GM23338 (cell line): ENCODE measurements around the gene ONECUT3. TPM values are rescaled to one million over a fixed set of nuclear protein-coding genes. Genes with fewer than 3 reads are reported as not detected.

ENCODE experiments used
- ATAC-seq: fragments of 200-7000 bp; cut with Tn5 transposase; 3 replicates; pipeline ENCODE4 v1.9.1; 2020
- DNase-seq: peaks from one replicate; pipeline ENCODE4 v3.0.0-alpha.2; 2015; ENCODE audit warnings: low spot score
- H2AFZ ChIP-seq: fragments of 200-600 bp; sonication (generic); 2 replicates; pipeline ENCODE4 v1.8.0; 2016; ENCODE audit warnings: antibody characterized with exemption, mild to moderate bottlenecking, moderate library complexity
- H3F3A ChIP-seq: fragments of 200-600 bp; sonication (generic); replicated peaks from 2 replicates; pipeline ENCODE4 v1.8.0; 2017; ENCODE audit warnings: antibody characterized with exemption, mixed run types, low read depth
- H3K27ac ChIP-seq: fragments of 200-600 bp; sonication (generic); 2 replicates; pipeline ENCODE4 v1.6.1; 2016; ENCODE audit warnings: low read depth
- H3K27me3 ChIP-seq: fragments of 200-600 bp; sonication (generic); 2 replicates; pipeline ENCODE4 v1.8.0; 2016; ENCODE audit warnings: mild to moderate bottlenecking, mixed run types, moderate library complexity; ENCODE audit not compliant: insufficient read depth
- H3K36me3 ChIP-seq: fragments of 200-600 bp; sonication (generic); 2 replicates; pipeline ENCODE4 v1.8.0; 2016; ENCODE audit warnings: mild to moderate bottlenecking; ENCODE audit not compliant: insufficient read depth
- H3K4me1 ChIP-seq: fragments of 200-600 bp; sonication (generic); 2 replicates; pipeline ENCODE4 v1.8.0; 2016; ENCODE audit warnings: mild to moderate bottlenecking, moderate library complexity; ENCODE audit not compliant: insufficient read depth
- H3K4me2 ChIP-seq: fragments of 200-600 bp; sonication (generic); 2 replicates; pipeline ENCODE4 v1.7.1; 2017; ENCODE audit warnings: mixed run types
- H3K4me3 ChIP-seq: fragments of 200-600 bp; sonication (generic); 2 replicates; pipeline ENCODE4 v1.6.1; 2016; ENCODE audit warnings: mixed run types
- H3K79me2 ChIP-seq: fragments of 200-600 bp; sonication (generic); replicated peaks from 2 replicates; pipeline ENCODE4 v1.8.0; 2017; ENCODE audit warnings: mild to moderate bottlenecking; ENCODE audit not compliant: insufficient read depth
- H3K9me2 ChIP-seq: fragments of 200-600 bp; sonication (generic); 2 replicates; pipeline ENCODE4 v1.8.0; 2017; ENCODE audit not compliant: insufficient read depth
- H4K20me1 ChIP-seq: fragments of 200-600 bp; sonication (generic); replicated peaks from 2 replicates; pipeline ENCODE4 v1.8.0; 2017; ENCODE audit warnings: mild to moderate bottlenecking; ENCODE audit not compliant: insufficient read depth
- H3K27ac Mint-ChIP-seq: 2 replicates; pipeline ENCODE4 v1.8.0; 2020; ENCODE audit warnings: inconsistent platforms, mild to moderate bottlenecking, moderate library complexity, mixed read lengths
- H3K27me3 Mint-ChIP-seq: 3 replicates; pipeline ENCODE4 v1.8.0; 2022; ENCODE audit warnings: low read depth, mild to moderate bottlenecking, moderate library complexity, mixed read lengths, inconsistent platforms; ENCODE audit not compliant: insufficient read depth, poor library complexity
- H3K36me3 Mint-ChIP-seq: 3 replicates; pipeline ENCODE4 v1.8.0; 2021; ENCODE audit warnings: low read depth, mild to moderate bottlenecking, inconsistent platforms, moderate library complexity, mixed read lengths
- H3K4me1 Mint-ChIP-seq: 3 replicates; pipeline ENCODE4 v1.8.0; 2020; ENCODE audit warnings: mild to moderate bottlenecking, inconsistent platforms, mixed read lengths
- H3K4me3 Mint-ChIP-seq: 3 replicates; pipeline ENCODE4 v1.8.0; 2021; ENCODE audit warnings: moderate library complexity, mild to moderate bottlenecking, inconsistent platforms, mixed read lengths
- H3K9me3 Mint-ChIP-seq: 3 replicates; pipeline ENCODE4 v1.8.0; 2020; ENCODE audit warnings: moderate library complexity, mild to moderate bottlenecking, inconsistent platforms, mixed read lengths
- EZH2 ChIP-seq: fragments of 200-600 bp; sonication (generic); IDR thresholded peaks from one replicate; pipeline ENCODE4 v1.8.0; 2017; ENCODE audit warnings: antibody characterized with exemption, mild to moderate bottlenecking, low read depth; ENCODE audit not compliant: unreplicated experiment
- EZH2phosphoT487 ChIP-seq: fragments of 200-600 bp; sonication (generic); IDR thresholded peaks from one replicate; pipeline ENCODE4 v1.8.1; 2018; ENCODE audit warnings: antibody characterized with exemption; ENCODE audit not compliant: unreplicated experiment
- NANOG ChIP-seq: IDR thresholded peaks from 2 replicates; pipeline ENCODE4 v1.6.1; 2016; ENCODE audit warnings: antibody characterized with exemption, borderline replicate concordance
- POLR2AphosphoS5 ChIP-seq: IDR thresholded peaks from 2 replicates; pipeline ENCODE4 v1.6.1; 2016; ENCODE audit warnings: antibody characterized with exemption, low read depth
- STAT1 ChIP-seq: IDR thresholded peaks from one replicate; pipeline ENCODE4 v1.6.1; 2016; ENCODE audit warnings: antibody characterized with exemption; ENCODE audit not compliant: unreplicated experiment
- ZNF114 ChIP-seq: fragments of 250-450 bp; sonication (Bioruptor Pico); IDR thresholded peaks from 2 replicates; pipeline ENCODE4 v1.5.0; 2020; ENCODE audit warnings: mild to moderate bottlenecking, moderate library complexity
- ZNF462 ChIP-seq: fragments of 250-450 bp; sonication (Bioruptor Pico); IDR thresholded peaks from 2 replicates; pipeline ENCODE4 v1.5.0; 2020; ENCODE audit warnings: mild to moderate bottlenecking, moderate library complexity
- polyA plus RNA-seq: library from polyadenylated mRNA; unstranded; fragments of >200 nt; fragmentation: Nextera tagmentation; extraction: Ambion mirVana; gene quantifications from 2 replicates; pipeline ENCODE4 v1.2.1, GENCODE V29; 2016
- total RNA-seq: library from RNA; depleted of rRNA; stranded (reverse); fragments of >200 nt; shearing (Covaris generic); gene quantifications from 2 replicates; pipeline ENCODE4 v1.2.3, GENCODE V29; 2014

ONECUT3 gene
- total and polyA plus RNA-seq, 2 experiments from 2014 or later = not detected

DNA sequence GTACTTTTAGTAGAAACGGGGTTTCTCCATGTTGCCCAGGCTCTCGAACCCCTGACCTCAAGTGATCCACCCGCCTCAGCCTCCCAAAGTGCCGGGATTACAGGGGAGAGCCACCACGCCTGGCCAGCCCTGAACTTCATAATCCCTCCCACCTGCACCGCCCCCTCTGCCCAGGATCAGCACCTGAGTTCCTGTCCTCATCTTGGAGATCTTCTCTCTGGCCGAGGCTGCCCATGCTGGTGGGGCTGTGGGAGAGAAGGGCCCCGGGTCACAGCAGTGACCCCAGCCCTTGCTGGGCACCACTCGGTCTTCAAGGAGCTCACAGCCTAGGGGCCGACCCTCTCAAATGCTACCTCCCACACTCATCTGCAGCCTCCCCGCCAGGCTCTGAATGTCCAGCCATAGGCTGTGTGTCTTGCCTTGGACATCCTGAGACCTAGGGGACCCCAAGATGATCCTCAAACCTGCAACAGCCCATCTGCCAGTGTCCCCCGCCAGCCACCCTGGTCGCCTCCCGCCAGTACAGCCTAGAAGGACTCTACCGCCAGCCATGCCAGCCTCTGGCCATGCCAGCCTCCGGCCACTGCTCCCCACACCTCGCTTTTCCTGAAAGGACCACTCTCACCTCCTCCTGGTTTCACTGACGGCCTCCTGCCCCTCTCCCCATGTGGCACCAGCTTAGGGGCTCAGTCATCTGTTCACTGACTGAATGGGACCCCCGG, 57.3 kb downstream of the ONECUT3 start:
- Histone ChIP-seq H3K4me1 (no peaks in the 10 kb centered on the region), H3K4me2 (no peak overlapping the region), H3K27ac (no peak overlapping the region), H3K79me2 (no peaks in the 10 kb centered on the region), H4K20me1 (no peaks in the 10 kb centered on the region), H2AFZ (no peak overlapping the region), H3F3A (0 out of 2 replicates have a peak, but pooled peaks cover 5% of the 10 kb centered on the region), H3K4me3 (no peak overlapping the region), H3K27me3 (no peaks in the 10 kb centered on the region), H3K36me3 (no peaks in the 10 kb centered on the region), H3K9me2 (no peaks in the 10 kb centered on the region)
- Mint-ChIP-seq H3K9me3 (no peaks in the 10 kb centered on the region), H3K27me3 (peaks cover 24% of the 10 kb centered on the region), H3K27ac (no peak overlapping the region), H3K36me3 (no peaks in the 10 kb centered on the region), H3K4me1 (peaks cover 3% of the 10 kb centered on the region; the same call in 2 of the 3 replicates), H3K4me3 (no peak overlapping the region; the same call in 2 of the 3 replicates)
- ATAC-seq = no peak
- no peak for TF ChIP-seq EZH2
- no peak for TF ChIP-seq EZH2phosphoT487
- no peak for TF ChIP-seq NANOG
- no peak for TF ChIP-seq ZNF462 (CRISPR knock-in tag)
- TF ChIP-seq POLR2AphosphoS5 = no peak
- TF ChIP-seq ZNF114 (CRISPR knock-in tag) = no peak
- no peak for TF ChIP-seq STAT1
- no peak for DNase-seq
